NOMO-1 treated with DMSO at 0.1 percent for 48 hours (cell line): ENCODE measurements around the gene FOCAD.

ENCODE experiments used
- DNase-seq: peaks from one replicate; lab custom pipeline; 2025; ENCODE audit not compliant: unreplicated experiment; lab: John Stamatoyannopoulos, UW

FOCAD gene

DNA sequence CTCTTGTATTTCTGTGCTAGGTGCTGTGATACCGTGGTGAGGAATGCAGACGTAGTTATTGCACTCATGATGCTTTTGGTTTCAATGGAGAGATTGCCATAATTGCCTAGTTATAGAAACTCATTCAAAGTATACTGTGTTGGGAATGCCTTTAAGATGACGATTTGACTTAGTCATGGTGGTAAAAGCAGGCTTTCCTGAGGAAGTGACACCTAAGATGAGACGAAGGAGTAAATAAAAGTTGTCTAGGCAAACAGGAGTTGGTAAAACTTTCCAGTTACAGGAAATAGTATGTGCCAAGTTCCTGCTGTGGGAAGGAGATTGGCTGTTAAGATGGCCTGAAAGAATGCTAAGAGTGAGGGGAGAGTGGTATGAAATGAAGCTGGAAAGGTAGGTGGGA lies 48.1 kb downstream of the FOCAD start:
- no peak for DNase-seq

DNA sequence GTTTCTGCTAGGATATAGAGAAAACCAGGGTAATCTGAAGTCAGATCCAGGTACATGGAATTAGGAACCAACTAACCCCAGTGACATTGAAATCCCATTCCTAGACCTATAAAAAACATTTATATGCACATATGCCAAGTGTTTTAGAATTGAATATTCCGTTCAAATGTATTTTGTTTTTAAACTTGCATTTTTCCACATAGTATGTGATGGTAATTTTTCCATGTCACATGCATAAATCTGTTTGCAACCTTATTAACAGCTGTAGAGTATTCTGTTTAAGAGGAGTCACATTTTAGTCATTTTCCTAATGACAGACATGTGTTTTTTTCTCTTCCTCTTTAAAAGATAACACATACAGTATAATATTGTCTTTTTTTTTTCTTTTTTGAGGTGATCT lies 50.2 kb downstream of the FOCAD start:
- no peak for DNase-seq

- no peak for DNase-seq
Measured at GRCh38 chr9:20740304-20740703, 56.2 kb downstream of the FOCAD start.

- no peak for DNase-seq
Measured at GRCh38 chr9:20740929-20741582, 57.0 kb downstream of the FOCAD start.

DNA sequence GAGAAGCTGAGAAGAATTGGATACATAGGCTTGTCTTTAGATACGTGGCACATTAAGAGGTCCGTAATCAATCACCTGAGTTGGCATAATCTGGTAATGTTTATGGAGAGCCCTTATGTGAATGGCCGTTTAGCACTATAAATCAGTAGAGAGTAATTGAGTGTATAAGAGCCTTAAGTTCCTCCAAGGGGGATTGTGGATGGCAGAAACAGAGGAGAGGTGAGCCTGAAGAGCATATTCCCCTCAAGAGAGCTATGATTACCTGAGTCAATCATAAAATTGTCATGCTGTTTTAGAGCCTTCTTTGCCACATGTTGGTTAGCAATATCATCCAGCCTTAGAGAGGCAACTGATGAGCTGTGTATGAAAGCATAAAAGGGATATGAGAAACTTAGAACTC lies 58.8 kb downstream of the FOCAD start:
- no peak for DNase-seq

DNA sequence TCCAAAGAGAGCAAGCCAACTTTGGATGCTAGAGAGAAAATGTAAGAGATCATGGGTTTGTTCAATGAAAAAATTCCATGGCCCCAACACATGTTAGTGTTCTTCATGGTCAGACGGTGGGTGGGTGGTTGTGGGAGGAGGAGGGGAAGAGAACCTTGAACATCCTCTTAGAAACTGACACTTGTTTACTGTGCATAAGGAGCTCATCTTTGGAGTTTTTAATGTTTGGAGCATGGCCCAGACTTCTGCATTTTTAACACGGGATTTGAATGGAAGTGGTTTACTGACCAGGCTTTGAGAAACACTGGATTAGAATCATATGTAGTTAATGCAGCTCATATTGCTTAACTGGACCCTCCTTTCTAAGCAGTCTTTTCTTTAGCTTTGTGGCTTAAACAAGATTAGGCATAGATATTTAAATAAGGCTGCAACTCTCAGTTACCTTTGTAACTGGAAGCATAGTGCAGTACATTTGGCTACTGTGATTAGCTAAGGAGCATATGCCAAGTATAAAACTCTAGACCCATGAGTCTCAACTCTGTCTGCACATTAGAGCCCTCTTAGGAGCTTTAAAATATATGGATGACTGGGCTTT lies 60.1 kb downstream of the FOCAD start:
- no peak for DNase-seq

- no peak for DNase-seq
Measured at GRCh38 chr9:20746967-20747366, 62.9 kb downstream of the FOCAD start.

DNA sequence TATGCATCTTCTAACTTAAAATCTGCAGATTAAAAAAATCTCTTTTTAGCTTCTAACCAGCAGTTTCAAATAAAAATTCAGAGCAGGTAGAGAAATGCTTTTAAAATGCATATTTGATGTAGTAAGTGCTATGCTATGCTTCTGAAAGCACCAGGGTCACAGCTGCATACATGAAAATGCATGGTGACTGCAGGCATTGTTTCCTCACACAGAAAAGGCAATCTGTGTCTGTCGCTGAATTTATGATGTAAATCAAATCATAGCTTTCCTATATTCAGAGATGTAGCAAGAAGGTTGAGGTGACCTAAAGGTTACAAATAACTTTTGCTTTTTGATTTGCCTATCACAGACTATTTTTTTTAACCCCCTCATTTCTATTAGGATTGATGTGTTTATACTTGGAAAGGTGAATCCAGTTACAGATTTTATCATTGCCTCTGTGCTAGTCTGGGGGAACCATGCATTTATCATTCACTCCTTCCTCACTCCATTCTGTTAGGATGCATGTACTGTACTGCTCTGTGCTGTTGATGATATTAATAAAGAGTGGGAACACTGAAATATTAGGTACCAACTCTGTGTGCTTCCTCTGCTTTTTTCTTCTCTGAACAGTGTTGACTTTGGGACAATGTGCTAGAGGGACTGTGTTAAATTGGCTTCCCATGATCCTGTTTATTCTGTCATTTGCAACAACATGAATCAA lies 65.6 kb downstream of the FOCAD start:
- no peak for DNase-seq

- no peak for DNase-seq
Measured at GRCh38 chr9:20753761-20754160, 69.7 kb downstream of the FOCAD start.

DNA sequence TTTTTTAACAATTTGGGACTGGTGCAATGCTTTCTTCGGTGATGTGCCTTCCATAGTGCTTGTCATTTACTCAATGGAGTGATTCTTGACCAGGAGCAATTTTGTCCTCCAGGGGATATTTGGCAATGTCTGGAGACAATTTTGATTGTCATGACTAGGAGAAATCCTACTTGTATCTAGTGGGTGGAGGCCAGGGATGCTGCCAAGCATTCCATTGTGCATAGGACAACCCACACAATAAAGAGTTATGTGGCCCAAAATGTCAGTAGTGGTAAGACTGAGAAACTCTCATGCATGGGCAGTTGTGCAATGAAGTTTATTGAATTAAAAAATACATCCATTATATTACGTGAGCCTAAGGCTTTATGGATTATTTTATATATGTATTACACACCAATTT lies 70.5 kb downstream of the FOCAD start:
- DNase-seq: no peak

GRCh38 chr9:20760246-20760891 lies 76.3 kb downstream of the FOCAD start:
- no peak for DNase-seq

GRCh38 chr9:20770947-20771346 lies 86.9 kb downstream of the FOCAD start:
- no peak for DNase-seq

- DNase-seq: no peak
Measured at GRCh38 chr9:20771729-20772128, 87.7 kb downstream of the FOCAD start.

DNA sequence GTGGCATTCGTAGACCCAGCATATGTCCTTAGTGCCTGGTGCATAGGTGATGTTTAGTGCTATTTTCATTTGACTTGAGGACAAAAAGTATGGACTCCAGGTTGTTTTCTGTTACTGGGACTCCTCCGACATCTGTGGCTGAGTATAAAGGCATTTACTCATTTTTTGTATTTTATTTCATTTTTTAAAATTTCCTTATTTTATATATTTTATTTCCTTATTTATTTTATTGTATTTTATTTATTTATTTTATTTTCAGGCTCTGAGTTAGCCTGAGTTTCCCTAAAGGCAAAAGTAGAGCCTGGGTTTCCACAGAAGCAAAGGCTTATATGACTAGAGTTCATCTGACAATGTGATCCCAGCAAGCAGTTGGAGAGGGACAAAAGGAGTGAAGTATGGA lies 91.6 kb downstream of the FOCAD start:
- no peak for DNase-seq

DNA sequence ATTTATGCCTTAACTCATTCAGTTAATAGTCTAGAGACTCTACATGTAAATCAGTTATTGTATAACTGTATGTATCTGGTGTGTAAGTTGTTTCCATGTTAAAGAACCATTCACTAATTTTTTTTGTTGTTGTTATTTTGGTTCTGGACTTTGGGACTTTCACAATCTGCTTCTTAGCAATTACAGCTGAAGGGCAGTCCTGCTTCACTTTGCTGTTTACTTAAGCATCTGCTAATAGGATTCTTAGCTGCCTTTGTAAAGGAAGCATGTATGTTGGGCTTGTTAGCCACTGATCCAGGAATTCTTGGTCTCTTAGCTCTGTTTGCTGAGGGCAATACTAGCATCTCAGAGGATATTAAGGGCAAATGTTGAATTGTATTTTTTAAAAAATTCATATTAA lies 97.0 kb downstream of the FOCAD start:
- no peak for DNase-seq

DNA sequence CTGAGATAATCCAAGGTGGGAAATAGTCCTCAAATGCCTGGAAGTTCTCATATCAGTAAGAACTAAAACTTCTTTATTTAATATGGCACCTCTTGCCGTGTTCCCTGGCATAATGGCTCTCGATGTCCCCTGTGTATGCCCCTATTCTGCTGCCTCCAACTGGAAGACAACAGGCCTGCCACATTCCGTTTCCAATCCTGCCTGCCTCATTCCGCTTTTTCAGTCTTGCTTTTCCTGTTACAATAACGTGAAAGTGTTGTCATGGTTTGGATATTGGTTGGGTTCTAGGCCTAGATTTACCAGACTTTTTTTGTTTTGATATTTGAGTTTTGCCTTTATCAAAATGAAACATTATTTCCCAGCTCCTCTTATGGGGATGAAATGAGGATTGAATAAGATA lies 98.2 kb downstream of the FOCAD start:
- no peak for DNase-seq

- DNase-seq: no peak
Measured at GRCh38 chr9:20783057-20784038, 99.3 kb downstream of the FOCAD start.

DNA sequence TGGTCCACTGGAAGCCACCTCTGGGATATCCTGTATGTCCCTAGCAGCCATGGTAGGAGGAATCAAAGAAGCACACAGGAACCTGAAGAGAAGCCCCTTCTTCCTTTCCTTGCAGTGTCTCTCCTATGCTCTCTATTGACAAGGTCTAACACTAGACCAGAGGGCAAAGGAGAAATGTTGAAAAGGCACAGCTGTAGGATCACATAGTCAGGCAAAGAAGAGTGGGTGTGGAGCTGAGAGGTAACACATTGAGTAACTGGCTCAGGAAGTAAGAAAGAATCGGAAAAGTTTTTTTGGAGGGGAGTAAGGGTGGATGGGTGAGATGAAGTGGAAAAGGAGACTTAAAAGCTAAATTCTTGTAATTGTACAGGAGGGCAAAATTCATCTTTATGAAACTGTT lies 100.1 kb downstream of the FOCAD start:
- no peak for DNase-seq

GRCh38 chr9:20786807-20787206 lies 102.7 kb downstream of the FOCAD start:
- DNase-seq: no peak

- no peak for DNase-seq
Measured at GRCh38 chr9:20788526-20789451, 104.7 kb downstream of the FOCAD start.
